ENCODE results near the gene APLF. TPM values are rescaled to one million over a fixed set of nuclear protein-coding genes. Genes with fewer than 3 reads are reported as not detected.

The APLF gene
- total and polyA plus RNA-seq, 2 donors (not counting 3 experiments of a cell fraction or from before 2014, with no cell fraction given) = 0.75 to 2.3 TPM

GRCh38 chr2:68426848-68427579 lies 40.4 kb upstream of the APLF start:
- Histone ChIP-seq H3K9me3 (replicated peaks; ENCODE audit: control insufficient read depth, insufficient read depth, low read length) (no peaks in the 10 kb centered on the region), H3K9ac (replicated peaks; ENCODE audit: extremely low read depth, insufficient read depth, low read length) (no peak overlapping the region), H3K36me3 (ENCODE audit: control insufficient read depth in 2 of 2, extremely low read depth in 1 of 2, insufficient read depth in 2 of 2, low read length in 2 of 2) (no peaks in the 10 kb centered on the region), H3K79me2 (ENCODE audit: control insufficient read depth, insufficient read depth, low read length) (no peaks in the 10 kb centered on the region), H3K9me1 (replicated peaks; ENCODE audit: control insufficient read depth, extremely low read depth, insufficient read depth, low read length) (no peaks in the 10 kb centered on the region), H3K4me1 (ENCODE audit: control insufficient read depth, extremely low read depth, insufficient read depth, low read length) (no peaks in the 10 kb centered on the region), H3K4me3 (replicated peaks in 1 of 3; ENCODE audit: insufficient read depth in 1 of 3, low read depth in 1 of 3, low read length in 3 of 3) (no peak overlapping the region), H3K27ac (ENCODE audit: insufficient read depth, low read depth, low read length) (no peak overlapping the region), H2AFZ (ENCODE audit: low read depth, low read length) (no peak overlapping the region), H3K27me3 (ENCODE audit: control insufficient read depth in 2 of 2, insufficient read depth in 2 of 2, low read length in 2 of 2) (peaks cover 12 to 18% of the 10 kb centered on the region in 2 experiments), H4K20me1 (replicated peaks; ENCODE audit: control insufficient read depth, extremely low read depth, insufficient read depth, low read length) (no peaks in the 10 kb centered on the region), H3K4me2 (ENCODE audit: insufficient read depth, low read length) (no peak overlapping the region)
- dilution Hi-C loops (cut with MboI; ENCODE audit: extremely low pct_ligation_motif_present, low sequenced_read_pairs) (no loop called here), intact Hi-C loops (cut with micrococcal nuclease) (no loop called here)
- ChIA-PET CTCF (interaction anchor here (2.1 kb wide), 1 partner anchor 14 kb away, joined by 7 read pairs; no protein-coding TSS in a partner anchor), POLR2A (no interaction called here)
- TF ChIP-seq EZH2 (IDR thresholded peaks at IDR 0.05; ENCODE audit: borderline replicate concordance, low read depth, low read length, severe bottlenecking) (no peak), GATA2 (IDR thresholded peaks at IDR 0.05; ENCODE audit: insufficient read depth, insufficient read length, low read depth, low read length) (no peak), FOS (IDR thresholded peaks at IDR 0.05; ENCODE audit: borderline replicate concordance, insufficient read depth, low read length) (no peak), POLR2AphosphoS5 (IDR thresholded peaks at IDR 0.05; ENCODE audit: insufficient read depth, low read depth, low read length) (no peak), CTCF (IDR thresholded peaks at IDR 0.05; ENCODE audit: extremely low read depth in 1 of 2, insufficient read depth in 1 of 2, low read depth in 1 of 2, low read length in 2 of 2) (no peak), MAX (IDR thresholded peaks at IDR 0.05; ENCODE audit: insufficient read depth, insufficient read length) (no peak), POLR2A (IDR thresholded peaks at IDR 0.05; ENCODE audit: low read depth, low read length) (no peak), MYC (IDR thresholded peaks at IDR 0.05; ENCODE audit: low read depth, low read length) (no peak), JUN (IDR thresholded peaks at IDR 0.05; ENCODE audit: borderline replicate concordance, insufficient read depth, insufficient read length, low read depth) (no peak)
- no peak for FAIRE-seq
- DNase-seq (ENCODE audit: low read depth, low spot score) = no peak
- no TSS peak for BruUV-seq (replicated peaks)
